AG09319 (cell line): Measurements from ENCODE around the gene C9orf72.
A peak's percentile ranks its signal among the peaks of the same experiment; 100 is the strongest.

ENCODE experiments used
- DNase-seq: peaks from one replicate; pipeline ENCODE4 v3.0.0-alpha.2; 2010; ENCODE audit warnings: low read depth; ENCODE audit errors: extremely low read depth
- CTCF ChIP-seq: IDR thresholded peaks from 2 replicates; pipeline ENCODE4 v1.5.1; 2011; ENCODE audit warnings: low read depth, mild to moderate bottlenecking, inconsistent platforms, low read length, moderate library complexity

The C9orf72 gene

GRCh38 chr9:27539479-27540441 is 33.5 kb downstream of the C9orf72 start:
- TF ChIP-seq CTCF = no peak
- peak; percentile 68 for DNase-seq

GRCh38 chr9:27538647-27539046 is 34.6 kb downstream of the C9orf72 start:
- TF ChIP-seq CTCF = no peak

GRCh38 chr9:27537756-27538155 is 35.5 kb downstream of the C9orf72 start:
- no peak for DNase-seq
- no peak for TF ChIP-seq CTCF

More at GRCh38 chr9:27538647-27539046, 34.6 kb downstream of the C9orf72 start:
- DNase-seq = no peak

GRCh38 chr9:27537027-27537435 is 36.2 kb downstream of the C9orf72 start:
- TF ChIP-seq CTCF = no peak
- no peak for DNase-seq

GRCh38 chr9:27536168-27536567 is 37.1 kb downstream of the C9orf72 start:
- DNase-seq = no peak
- no peak for TF ChIP-seq CTCF

- no peak for DNase-seq
- TF ChIP-seq CTCF = no peak
These were observed 37.6 kb downstream of the C9orf72 start for GRCh38 chr9:27535701-27536118.

GRCh38 chr9:27534658-27535209 is 38.5 kb downstream of the C9orf72 start:
- DNase-seq = no peak
- TF ChIP-seq CTCF = no peak
